NCI-H1417 (cell line): Measurements from ENCODE around the gene IL1B.

Experiments
- DNase-seq, 3 experiments: peaks; one replicate each; lab custom pipeline; 2025; lab: John Stamatoyannopoulos, UW

IL1B gene

GRCh38 chr2:112829101-112829960 is 7.2 kb downstream of the IL1B start:
- no peak for DNase-seq

- DNase-seq, result no peak
These were observed 8.3 kb downstream of the IL1B start for GRCh38 chr2:112828251-112828691.

- DNase-seq, result no peak
These were observed 8.9 kb downstream of the IL1B start for GRCh38 chr2:112827604-112828185.

- no peak for DNase-seq
These were observed 9.6 kb downstream of the IL1B start for GRCh38 chr2:112827009-112827408.

- no peak for DNase-seq
These were observed 10.9 kb downstream of the IL1B start for GRCh38 chr2:112825706-112826105.

GRCh38 chr2:112824694-112825085 is 11.9 kb downstream of the IL1B start:
- DNase-seq, result no peak

- DNase-seq, result no peak
These were observed 14.9 kb downstream of the IL1B start for GRCh38 chr2:112821682-112822081.

- no peak for DNase-seq
These were observed 15.4 kb downstream of the IL1B start for GRCh38 chr2:112821142-112821541.

GRCh38 chr2:112820343-112820742 is 16.2 kb downstream of the IL1B start:
- DNase-seq, result no peak

GRCh38 chr2:112819081-112819480 is 17.5 kb downstream of the IL1B start:
- DNase-seq, result no peak

- DNase-seq, result no peak
These were observed 18.3 kb downstream of the IL1B start for GRCh38 chr2:112818094-112818902.

- DNase-seq, result no peak
These were observed 19.4 kb downstream of the IL1B start for GRCh38 chr2:112817082-112817689.

- no peak for DNase-seq
These were observed 22.3 kb downstream of the IL1B start for GRCh38 chr2:112814278-112814677.

GRCh38 chr2:112813280-112813966 is 23.2 kb downstream of the IL1B start:
- no peak for DNase-seq

- no peak for DNase-seq
These were observed 24.0 kb downstream of the IL1B start for GRCh38 chr2:112812318-112813267.

GRCh38 chr2:112811841-112812306 is 24.7 kb downstream of the IL1B start:
- no peak for DNase-seq

- DNase-seq, result no peak
These were observed 25.2 kb downstream of the IL1B start for GRCh38 chr2:112811276-112811831.

- DNase-seq, result no peak
These were observed 27.5 kb downstream of the IL1B start for GRCh38 chr2:112809112-112809511.

- DNase-seq, result no peak
These were observed 29.3 kb downstream of the IL1B start for GRCh38 chr2:112807233-112807807.

GRCh38 chr2:112805542-112805941 is 31.0 kb downstream of the IL1B start:
- DNase-seq, result no peak
